Liver (tissue), 9 donors: ENCODE data around the gene CHTOP. TPM values are rescaled to one million over a fixed set of nuclear protein-coding genes. Genes with fewer than 3 reads are reported as not detected.
"Not testable (repeated sequence)": the region's sequence is repeated elsewhere in the genome, so short reads cannot be mapped to it uniquely, and the experiment has no call there.

Experiments used
- DNase-seq: peaks from one replicate; pipeline ENCODE4 v3.0.0-alpha.2; 2017; ENCODE audit warnings: low spot score
- H3K27ac ChIP-seq, 2 donors: one replicate each; pipeline ENCODE4 v1.7.0; 2013; ENCODE audit warnings: inconsistent platforms in 2 of 2, low read length in 2 of 2, control low read depth in 1 of 2, low read depth in 1 of 2, mild to moderate bottlenecking in 1 of 2
- H3K27me3 ChIP-seq, 4 donors: one replicate each; pipeline versions ENCODE4 v1.6.1 to v1.7.0; 2013; ENCODE audit warnings: low read length in 3 of 4, inconsistent platforms in 1 of 4, mild to moderate bottlenecking in 1 of 4, moderate library complexity in 1 of 4; ENCODE audit not compliant: control insufficient read depth in 4 of 4, insufficient read depth in 4 of 4
- H3K36me3 ChIP-seq, 4 donors: one replicate each; pipeline versions ENCODE4 v1.6.1 to v1.7.0; 2013; ENCODE audit warnings: low read length in 3 of 4, mild to moderate bottlenecking in 3 of 4, low read depth in 1 of 4, moderate library complexity in 1 of 4; ENCODE audit not compliant: control insufficient read depth in 4 of 4, insufficient read depth in 3 of 4
- H3K4me1 ChIP-seq, 4 donors: one replicate each; pipeline versions ENCODE4 v1.6.1 to v1.7.0; 2013; ENCODE audit warnings: low read length in 3 of 4, mild to moderate bottlenecking in 3 of 4, moderate library complexity in 1 of 4; ENCODE audit not compliant: control insufficient read depth in 4 of 4, insufficient read depth in 4 of 4
- H3K4me3 ChIP-seq, 3 donors: one replicate each; pipeline versions ENCODE4 v1.6.1 to v1.7.0; 2013; ENCODE audit warnings: low read length in 3 of 3, control low read depth in 1 of 3, low read depth in 1 of 3, mild to moderate bottlenecking in 1 of 3
- H3K9ac ChIP-seq, 2 donors: one replicate each; pipeline ENCODE4 v1.7.0; 2013; ENCODE audit warnings: low read length in 2 of 2, mild to moderate bottlenecking in 2 of 2, moderate library complexity in 2 of 2, control low read depth in 1 of 2, low read depth in 1 of 2
- H3K9me3 ChIP-seq, 4 donors: one replicate each; pipeline versions ENCODE4 v1.6.1 to v1.7.0; 2013; ENCODE audit warnings: low read length in 3 of 4; ENCODE audit not compliant: control insufficient read depth in 4 of 4
- FOXA1 ChIP-seq: IDR thresholded peaks from 2 replicates; pipeline ENCODE4 v1.6.1; 2016; ENCODE audit warnings: antibody characterized with exemption
- FOXA2 ChIP-seq: IDR thresholded peaks from 2 replicates; pipeline ENCODE4 v1.6.1; 2016; ENCODE audit warnings: antibody characterized with exemption
- GABPA ChIP-seq, 2 donors: IDR thresholded peaks in 1 of 2; conservative IDR thresholded peaks in 1 of 2; 2 replicates each; pipeline ENCODE4 v1.6.1; 2016; ENCODE audit warnings: antibody characterized with exemption in 2 of 2, mild to moderate bottlenecking in 1 of 2, moderate library complexity in 1 of 2
- JUND ChIP-seq, 2 donors: IDR thresholded peaks; 2 replicates each; pipeline ENCODE4 v1.6.1; 2016; ENCODE audit warnings: antibody characterized with exemption in 2 of 2
- NR2F2 ChIP-seq: IDR thresholded peaks from 2 replicates; pipeline ENCODE4 v1.6.1; 2016; ENCODE audit warnings: antibody characterized with exemption
- WGBS: extraction: QIAGEN DNeasy Blood & Tissue Kit; methylation state at CpG from one replicate; pipeline ENCODE4 v1.1.7; 2013; 5-methylcytosine and 5-hydroxymethylcytosine counted together
- polyA plus RNA-seq, 2 donors: library from polyadenylated mRNA; stranded (reverse) in 1 of 2; unstranded in 1 of 2; fragments of 200-250 nt in 1 of 2; fragments of >200 nt in 1 of 2; fragmentation: Nextera tagmentation in 1 of 2; extraction: Ambion mirVana in 1 of 2; gene quantifications; one replicate each; pipeline versions ENCODE4 v1.2.1 to v1.2.3, GENCODE V29; 2013 to 2015
- total RNA-seq, 2 donors: library from RNA; depleted of rRNA; stranded (reverse); fragments of >200 nt; gene quantifications; one replicate each; pipeline ENCODE4 v1.2.3, GENCODE V29; 2014
- TF ChIP-seq, protein P1 (sequence below): IDR thresholded peaks from 2 replicates; pipeline ENCODE4 v1.6.1; 2016; ENCODE audit warnings: antibody characterized with exemption, mild to moderate bottlenecking
- TF ChIP-seq, protein P2 (sequence below): IDR thresholded peaks from 2 replicates; pipeline ENCODE4 v1.6.1; 2016; ENCODE audit warnings: antibody characterized with exemption
- TF ChIP-seq, protein P3 (sequence below): fragments of 150-350 bp; IDR thresholded peaks from 2 replicates; pipeline ENCODE4 v1.5.1; 2017; ENCODE audit warnings: improper control_type of control experiment, low read depth, low read length; ENCODE audit not compliant: missing input control
- donor health status: healthy.
- donor health status: healthy.
- donor health status: healthy.
- donor health status: healthy.
- donor health status: healthy.

The CHTOP gene
- total and polyA plus RNA-seq, 4 donors: 16.4 to 30.9 (median 24.3) TPM

DNA sequence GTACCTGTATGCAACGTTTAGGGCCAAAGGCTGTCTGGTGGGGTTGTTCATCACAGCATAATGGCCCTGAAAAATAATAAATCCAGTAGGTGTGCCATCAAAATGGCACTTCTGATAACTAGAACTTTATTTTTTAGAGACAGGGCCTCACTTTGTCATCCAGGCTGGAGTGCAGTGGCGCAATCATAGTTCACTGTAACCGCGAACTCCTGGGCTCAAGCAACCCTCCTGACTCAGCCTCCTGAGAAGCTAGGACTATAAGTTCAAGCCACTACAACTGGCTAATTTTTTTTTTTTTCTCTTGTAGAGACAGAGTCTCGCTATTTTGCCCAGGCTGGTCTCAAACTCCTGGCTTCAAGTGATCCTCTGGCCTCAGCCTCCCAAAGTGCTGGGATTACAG, 29.3 kb downstream of the CHTOP start (continued):
- TF ChIP-seq, protein P1, sequence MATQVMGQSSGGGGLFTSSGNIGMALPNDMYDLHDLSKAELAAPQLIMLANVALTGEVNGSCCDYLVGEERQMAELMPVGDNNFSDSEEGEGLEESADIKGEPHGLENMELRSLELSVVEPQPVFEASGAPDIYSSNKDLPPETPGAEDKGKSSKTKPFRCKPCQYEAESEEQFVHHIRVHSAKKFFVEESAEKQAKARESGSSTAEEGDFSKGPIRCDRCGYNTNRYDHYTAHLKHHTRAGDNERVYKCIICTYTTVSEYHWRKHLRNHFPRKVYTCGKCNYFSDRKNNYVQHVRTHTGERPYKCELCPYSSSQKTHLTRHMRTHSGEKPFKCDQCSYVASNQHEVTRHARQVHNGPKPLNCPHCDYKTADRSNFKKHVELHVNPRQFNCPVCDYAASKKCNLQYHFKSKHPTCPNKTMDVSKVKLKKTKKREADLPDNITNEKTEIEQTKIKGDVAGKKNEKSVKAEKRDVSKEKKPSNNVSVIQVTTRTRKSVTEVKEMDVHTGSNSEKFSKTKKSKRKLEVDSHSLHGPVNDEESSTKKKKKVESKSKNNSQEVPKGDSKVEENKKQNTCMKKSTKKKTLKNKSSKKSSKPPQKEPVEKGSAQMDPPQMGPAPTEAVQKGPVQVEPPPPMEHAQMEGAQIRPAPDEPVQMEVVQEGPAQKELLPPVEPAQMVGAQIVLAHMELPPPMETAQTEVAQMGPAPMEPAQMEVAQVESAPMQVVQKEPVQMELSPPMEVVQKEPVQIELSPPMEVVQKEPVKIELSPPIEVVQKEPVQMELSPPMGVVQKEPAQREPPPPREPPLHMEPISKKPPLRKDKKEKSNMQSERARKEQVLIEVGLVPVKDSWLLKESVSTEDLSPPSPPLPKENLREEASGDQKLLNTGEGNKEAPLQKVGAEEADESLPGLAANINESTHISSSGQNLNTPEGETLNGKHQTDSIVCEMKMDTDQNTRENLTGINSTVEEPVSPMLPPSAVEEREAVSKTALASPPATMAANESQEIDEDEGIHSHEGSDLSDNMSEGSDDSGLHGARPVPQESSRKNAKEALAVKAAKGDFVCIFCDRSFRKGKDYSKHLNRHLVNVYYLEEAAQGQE: no peak
- no peak for TF ChIP-seq FOXA1
- TF ChIP-seq FOXA2: no peak
- TF ChIP-seq GABPA (IDR thresholded peaks at IDR 0.05 in 1 of 2, conservative IDR thresholded peaks at IDR 0.05 in 1 of 2): no peak

DNA sequence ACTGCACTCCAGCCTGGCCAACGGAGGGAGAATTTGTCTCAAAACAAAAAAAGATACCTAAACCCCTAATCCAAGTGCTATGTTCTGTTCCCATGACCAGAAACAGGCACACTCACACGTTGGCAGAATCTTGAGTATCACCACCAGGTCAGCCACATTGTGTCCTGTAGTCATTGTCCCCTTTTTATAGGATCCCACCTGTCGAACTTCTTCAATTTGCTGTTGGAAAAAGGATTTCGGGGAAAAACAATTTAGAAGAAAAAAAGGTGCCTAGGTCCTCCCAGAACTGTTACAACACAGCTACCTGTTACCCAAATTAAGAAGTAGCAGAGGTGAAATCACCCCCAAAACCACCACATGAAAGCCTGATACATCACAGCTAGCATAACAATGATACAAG, 33.6 kb downstream of the CHTOP start:
- no peak for TF ChIP-seq NR2F2
- TF ChIP-seq, protein P2, sequence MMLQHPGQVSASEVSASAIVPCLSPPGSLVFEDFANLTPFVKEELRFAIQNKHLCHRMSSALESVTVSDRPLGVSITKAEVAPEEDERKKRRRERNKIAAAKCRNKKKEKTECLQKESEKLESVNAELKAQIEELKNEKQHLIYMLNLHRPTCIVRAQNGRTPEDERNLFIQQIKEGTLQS: no peak
- TF ChIP-seq, protein P3, sequence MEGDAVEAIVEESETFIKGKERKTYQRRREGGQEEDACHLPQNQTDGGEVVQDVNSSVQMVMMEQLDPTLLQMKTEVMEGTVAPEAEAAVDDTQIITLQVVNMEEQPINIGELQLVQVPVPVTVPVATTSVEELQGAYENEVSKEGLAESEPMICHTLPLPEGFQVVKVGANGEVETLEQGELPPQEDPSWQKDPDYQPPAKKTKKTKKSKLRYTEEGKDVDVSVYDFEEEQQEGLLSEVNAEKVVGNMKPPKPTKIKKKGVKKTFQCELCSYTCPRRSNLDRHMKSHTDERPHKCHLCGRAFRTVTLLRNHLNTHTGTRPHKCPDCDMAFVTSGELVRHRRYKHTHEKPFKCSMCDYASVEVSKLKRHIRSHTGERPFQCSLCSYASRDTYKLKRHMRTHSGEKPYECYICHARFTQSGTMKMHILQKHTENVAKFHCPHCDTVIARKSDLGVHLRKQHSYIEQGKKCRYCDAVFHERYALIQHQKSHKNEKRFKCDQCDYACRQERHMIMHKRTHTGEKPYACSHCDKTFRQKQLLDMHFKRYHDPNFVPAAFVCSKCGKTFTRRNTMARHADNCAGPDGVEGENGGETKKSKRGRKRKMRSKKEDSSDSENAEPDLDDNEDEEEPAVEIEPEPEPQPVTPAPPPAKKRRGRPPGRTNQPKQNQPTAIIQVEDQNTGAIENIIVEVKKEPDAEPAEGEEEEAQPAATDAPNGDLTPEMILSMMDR: no peak
- TF ChIP-seq JUND (IDR thresholded peaks at IDR 0.05): no peak
- no peak for TF ChIP-seq FOXA1
- H3K36me3 ChIP-seq: peaks cover 18 to 50% (median 48%) of the 10 kb centered on the region in 4 donors
- H3K9me3 ChIP-seq: no peaks in the 10 kb centered on the region
- peaks cover 7 to 38% (median 32%) of the 10 kb centered on the region in 4 donors for H3K4me1 ChIP-seq
- no peak for DNase-seq
- H3K27ac ChIP-seq: no peak overlapping the region
- no peaks in the 10 kb centered on the region for H3K27me3 ChIP-seq
- WGBS: 97% methylated on average over 4 of the region's 4 CpGs
- no peak overlapping the region for H3K4me3 ChIP-seq
- no peak overlapping the region for H3K9ac ChIP-seq

DNA sequence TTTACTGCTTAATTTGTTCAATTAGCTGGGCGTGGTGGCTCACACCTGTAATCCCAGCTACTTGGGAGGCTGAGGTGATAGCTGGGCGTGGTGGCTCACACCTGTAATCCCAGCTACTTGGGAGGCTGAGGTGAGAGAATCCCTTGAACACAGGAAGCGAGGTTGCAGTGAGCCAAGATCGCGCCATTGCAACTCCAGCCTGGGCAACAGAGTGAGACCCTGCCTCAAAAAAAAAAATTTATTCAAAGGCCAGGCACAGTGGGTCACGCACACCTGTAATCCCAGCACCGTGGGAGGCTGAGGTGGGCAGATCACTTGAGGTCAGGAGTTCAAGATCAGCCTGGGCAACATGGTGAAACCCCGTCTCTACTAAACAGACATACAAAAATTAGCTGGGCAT, 34.8 kb downstream of the CHTOP start:
- not testable (repeated sequence) for H3K27me3 ChIP-seq, H3K9me3 ChIP-seq, DNase-seq, H3K9ac ChIP-seq, H3K27ac ChIP-seq, H3K4me3 ChIP-seq
- peaks cover 7 to 38% (median 32%) of the 10 kb centered on the region in 4 donors for H3K4me1 ChIP-seq
- H3K36me3 ChIP-seq: peaks cover 13 to 41% (median 37%) of the 10 kb centered on the region in 4 donors
- WGBS: 96% methylated on average over 8 of the region's 8 CpGs

DNA sequence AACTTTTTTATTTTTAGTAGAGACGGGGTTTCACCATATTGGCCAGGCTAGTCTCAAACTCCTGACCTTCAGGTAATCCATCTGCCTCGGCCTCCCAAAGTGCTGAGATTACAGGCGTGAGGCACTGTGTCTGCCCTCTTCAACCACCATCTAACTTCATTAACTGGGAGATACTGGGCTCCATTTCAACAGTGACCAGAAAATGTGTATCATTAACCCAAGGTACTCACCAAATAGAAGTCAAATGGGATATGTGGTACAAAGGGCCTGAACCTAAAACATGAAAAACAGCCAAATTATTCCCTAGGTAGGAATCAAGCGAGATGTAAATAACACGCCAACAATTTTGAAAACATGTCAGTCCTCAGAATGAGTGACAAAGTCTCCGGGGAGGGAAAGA, 35.7 kb downstream of the CHTOP start:
- Histone ChIP-seq H3K4me1 (peaks cover 7 to 33% (median 29%) of the 10 kb centered on the region in 4 donors), H3K27ac (no peak overlapping the region), H3K4me3 (peak overlapping the region; percentile 70 to 99 (median 94)), H3K9me3 (no peaks in the 10 kb centered on the region), H3K27me3 (no peaks in the 10 kb centered on the region), H3K9ac (peak overlapping the region in 1 of 2 donors; percentile 96), H3K36me3 (peaks cover 11 to 32% (median 29%) of the 10 kb centered on the region in 4 donors)
- 89% methylated on average over 6 of the region's 6 CpGs for WGBS
- TF ChIP-seq FOXA1: no peak
- no peak for DNase-seq
